GM21526 (cell line): ENCODE results near the gene DLAT.
"Not testable (repeated sequence)": the region's sequence is repeated elsewhere in the genome, so short reads cannot be mapped to it uniquely, and the experiment has no call there.

Experiments used
- ATAC-seq: cut with Tn5 transposase; IDR thresholded peaks from one replicate; pipeline ENCODE4 v1.9.1; 2021; ENCODE audit warnings: moderate library complexity; ENCODE audit not compliant: unreplicated experiment, low FRiP score

Gene DLAT

GRCh38 chr11:112004389-112004788 is 20.8 kb upstream of the DLAT start:
- ATAC-seq, result peak; percentile 97

GRCh38 chr11:112005422-112006094 is 19.6 kb upstream of the DLAT start:
- no peak for ATAC-seq

- ATAC-seq, result not testable (repeated sequence)
Measured at GRCh38 chr11:112006095-112006441, 19.1 kb upstream of the DLAT start.

GRCh38 chr11:112011451-112011850 is 13.8 kb upstream of the DLAT start:
- not testable (repeated sequence) for ATAC-seq

GRCh38 chr11:112012874-112013273 is 12.3 kb upstream of the DLAT start:
- no peak for ATAC-seq

- no peak for ATAC-seq
Measured at GRCh38 chr11:112013497-112014164, 11.6 kb upstream of the DLAT start.

- ATAC-seq, result peak; percentile 79
Measured at GRCh38 chr11:112016088-112016764, 9.0 kb upstream of the DLAT start.

- peak; percentile 34 for ATAC-seq
Measured at GRCh38 chr11:112016765-112017376, 8.3 kb upstream of the DLAT start.

- ATAC-seq, result no peak
Measured at GRCh38 chr11:112017538-112017937, 7.7 kb upstream of the DLAT start.

GRCh38 chr11:112019066-112019465 is 6.1 kb upstream of the DLAT start:
- no peak for ATAC-seq

GRCh38 chr11:112023104-112023503 is 2.1 kb upstream of the DLAT start:
- ATAC-seq, result no peak

- ATAC-seq, result no peak
Measured at GRCh38 chr11:112024178-112024772, 933 bp upstream of the DLAT start.

GRCh38 chr11:112025707-112026106 is 499 bp downstream of the DLAT start:
- ATAC-seq, result peak; percentile 4

- ATAC-seq, result not testable (repeated sequence)
Measured at GRCh38 chr11:112026784-112027410, 1.7 kb downstream of the DLAT start.

- ATAC-seq, result no peak
Measured at GRCh38 chr11:112029460-112029859, 4.3 kb downstream of the DLAT start.

- ATAC-seq, result no peak
Measured at GRCh38 chr11:112033902-112034301, 8.7 kb downstream of the DLAT start.

GRCh38 chr11:112037527-112037926 is 12.3 kb downstream of the DLAT start:
- ATAC-seq, result no peak

- no peak for ATAC-seq
Measured at GRCh38 chr11:112042161-112042960, 17.2 kb downstream of the DLAT start.

GRCh38 chr11:112042961-112043304 is 17.7 kb downstream of the DLAT start:
- ATAC-seq, result no peak

- ATAC-seq, result no peak
Measured at GRCh38 chr11:112044961-112045360, 19.8 kb downstream of the DLAT start.
